Measurements from ENCODE around the gene GJC2. TPM values are rescaled to one million over a fixed set of nuclear protein-coding genes. Genes with fewer than 3 reads are reported as not detected.
A peak's percentile ranks its signal among the peaks of the same experiment; 100 is the strongest.
"Not testable (repeated sequence)": the region's sequence is repeated elsewhere in the genome, so short reads cannot be mapped to it uniquely, and the experiment has no call there.

Gene GJC2
- total RNA-seq, 5 donors from 2014 or later (not counting 1 experiment from before 2014, with no cell fraction given): 1.1 to 3.1 (median 1.6) TPM

GRCh38 chr1:228184152-228184551, 34.4 kb downstream of the GJC2 start:
- Histone ChIP-seq H3K4me1 (ENCODE audit: control insufficient read depth in 1 of 2, extremely low read depth in 1 of 2, insufficient read depth in 2 of 2, low read length in 2 of 2) (peaks cover 0 to 20% of the 10 kb centered on the region in 2 experiments), H3K36me3 (ENCODE audit: control insufficient read depth in 2 of 2, extremely low read depth in 1 of 2, insufficient read depth in 1 of 2, low read length in 1 of 2) (no peaks in the 10 kb centered on the region), H3K9me3 (no peaks in the 10 kb centered on the region), H3K27ac (ENCODE audit: low read length) (no peak overlapping the region), H3K4me3 (ENCODE audit: control insufficient read depth in 1 of 2, extremely low read depth in 1 of 2, low read length in 1 of 2) (no peak overlapping the region), H3K27me3 (replicated peaks in 1 of 2; ENCODE audit: control insufficient read depth in 2 of 2, extremely low read depth in 1 of 2, insufficient read depth in 2 of 2, low read length in 1 of 2) (no peaks in the 10 kb centered on the region)
- ChIA-PET CTCF (interaction anchor here (0.5 to 0.6 kb wide), 2 partner anchors 14 to 17 kb away, joined by 3 to 7 read pairs; no protein-coding TSS in a partner anchor), POLR2A (no interaction called here)
- Mint-ChIP-seq H3K9me3 (no peaks in the 10 kb centered on the region), H3K27me3 (no peaks in the 10 kb centered on the region), H3K4me3 (no peak overlapping the region), H3K4me1 (peaks cover 14 to 38% (median 24%) of the 10 kb centered on the region in 3 donors), H3K36me3 (no peaks in the 10 kb centered on the region), H3K27ac (no peak overlapping the region)
- DNase-seq: peak in 1 of 35 experiments; percentile 15
- WGBS (ENCODE audit: insufficient coverage): 93% methylated on average over 4 of the region's 7 CpGs
- ATAC-seq (replicated peaks in 1 of 4): no peak

GRCh38 chr1:228185641-228185965, 35.9 kb downstream of the GJC2 start:
- Mint-ChIP-seq H3K36me3 (no peaks in the 10 kb centered on the region), H3K27ac (peak overlapping the region; percentile 83 to 86), H3K27me3 (no peaks in the 10 kb centered on the region), H3K4me1 (peaks cover 19 to 39% (median 29%) of the 10 kb centered on the region in 3 donors), H3K9me3 (no peaks in the 10 kb centered on the region), H3K4me3 (peak overlapping the region in 1 of 3 donors; percentile 23)
- Histone ChIP-seq H3K27me3 (replicated peaks in 1 of 2; ENCODE audit: control insufficient read depth in 2 of 2, extremely low read depth in 1 of 2, insufficient read depth in 2 of 2, low read length in 1 of 2) (no peaks in the 10 kb centered on the region), H3K27ac (ENCODE audit: low read length) (peak overlapping the region; percentile 49), H3K36me3 (ENCODE audit: control insufficient read depth in 2 of 2, extremely low read depth in 1 of 2, insufficient read depth in 1 of 2, low read length in 1 of 2) (no peaks in the 10 kb centered on the region), H3K4me1 (ENCODE audit: control insufficient read depth in 1 of 2, extremely low read depth in 1 of 2, insufficient read depth in 2 of 2, low read length in 2 of 2) (peaks cover 0 to 20% of the 10 kb centered on the region in 2 experiments), H3K9me3 (no peaks in the 10 kb centered on the region), H3K4me3 (ENCODE audit: control insufficient read depth in 1 of 2, extremely low read depth in 1 of 2, low read length in 1 of 2) (no peak overlapping the region)
- WGBS (ENCODE audit: insufficient coverage): 18% methylated on average over 6 of the region's 11 CpGs
- DNase-seq (peak in 32 of 35 experiments; percentile 21 to 80 (median 46)), ATAC-seq (replicated peaks in 1 of 4) (peak; percentile 71 to 96 (median 90))
- ChIA-PET POLR2A (no interaction called here), CTCF (no interaction called here)

- H3K9me3 ChIP-seq; H3K4me3 ChIP-seq (ENCODE audit: control insufficient read depth in 1 of 2, extremely low read depth in 1 of 2, low read length in 1 of 2); H3K27me3 Mint-ChIP-seq; H3K27me3 ChIP-seq (replicated peaks in 1 of 2; ENCODE audit: control insufficient read depth in 2 of 2, extremely low read depth in 1 of 2, insufficient read depth in 2 of 2, low read length in 1 of 2); H3K9me3 Mint-ChIP-seq; H3K36me3 ChIP-seq (ENCODE audit: control insufficient read depth in 2 of 2, extremely low read depth in 1 of 2, insufficient read depth in 1 of 2, low read length in 1 of 2); H3K27ac ChIP-seq (ENCODE audit: low read length); DNase-seq; POLR2A ChIA-PET; CTCF ChIA-PET; ATAC-seq (replicated peaks in 1 of 4); H3K36me3 Mint-ChIP-seq; H3K4me3 Mint-ChIP-seq: not testable (repeated sequence)
- Mint-ChIP-seq H3K27ac (peak overlapping the region in 1 of 2 donors; percentile 10), H3K4me1 (peaks cover 19 to 38% (median 29%) of the 10 kb centered on the region in 3 donors)
- peaks cover 0 to 20% of the 10 kb centered on the region in 2 experiments for H3K4me1 ChIP-seq (ENCODE audit: control insufficient read depth in 1 of 2, extremely low read depth in 1 of 2, insufficient read depth in 2 of 2, low read length in 2 of 2)
- 67% methylated on average over 1 of the region's 2 CpGs for WGBS (ENCODE audit: insufficient coverage)
Observed at GRCh38 chr1:228188249-228188648, 38.5 kb downstream of the GJC2 start.

DNA sequence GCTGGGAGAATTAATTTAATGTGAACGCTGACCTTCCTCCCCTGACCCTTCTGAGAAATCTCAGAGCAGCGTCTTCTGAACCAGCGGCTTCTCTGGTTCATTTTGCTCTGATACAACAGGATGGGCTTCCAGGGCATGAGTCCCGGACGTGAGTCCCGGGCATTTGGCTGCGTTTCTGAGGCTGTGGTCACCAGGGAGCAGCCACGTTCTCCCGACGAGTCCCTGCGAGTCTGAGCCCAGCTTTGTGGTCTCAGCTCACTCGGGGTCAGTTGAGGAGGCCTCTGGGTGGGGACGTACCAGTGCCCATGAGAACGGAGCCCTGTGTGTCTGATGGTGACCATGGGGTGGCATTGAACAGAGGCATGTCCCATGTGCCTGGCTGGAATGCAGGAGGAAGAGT, 40.5 kb downstream of the GJC2 start:
- Mint-ChIP-seq H3K27ac (no peak overlapping the region), H3K4me3 (no peak overlapping the region)
- 88% methylated on average over 13 of the region's 14 CpGs for WGBS (ENCODE audit: insufficient coverage)

GRCh38 chr1:228190778-228191177, 41.0 kb downstream of the GJC2 start:
- Mint-ChIP-seq H3K36me3 (peaks cover 4% of the 10 kb centered on the region), H3K4me3 (no peak overlapping the region), H3K27me3 (no peaks in the 10 kb centered on the region), H3K9me3 (no peaks in the 10 kb centered on the region), H3K4me1 (peaks cover 14 to 30% (median 22%) of the 10 kb centered on the region in 3 donors), H3K27ac (no peak overlapping the region)
- ATAC-seq (replicated peaks in 1 of 4): no peak
- ChIA-PET POLR2A (no interaction called here), CTCF (no interaction called here)
- Histone ChIP-seq H3K27me3 (replicated peaks in 1 of 2; ENCODE audit: control insufficient read depth in 2 of 2, extremely low read depth in 1 of 2, insufficient read depth in 2 of 2, low read length in 1 of 2) (no peaks in the 10 kb centered on the region), H3K4me1 (ENCODE audit: control insufficient read depth in 1 of 2, extremely low read depth in 1 of 2, insufficient read depth in 2 of 2, low read length in 2 of 2) (peaks cover 0 to 11% of the 10 kb centered on the region in 2 experiments), H3K9me3 (no peaks in the 10 kb centered on the region), H3K27ac (ENCODE audit: low read length) (no peak overlapping the region), H3K4me3 (ENCODE audit: control insufficient read depth in 1 of 2, extremely low read depth in 1 of 2, low read length in 1 of 2) (no peak overlapping the region), H3K36me3 (ENCODE audit: control insufficient read depth in 2 of 2, extremely low read depth in 1 of 2, insufficient read depth in 1 of 2, low read length in 1 of 2) (no peaks in the 10 kb centered on the region)
- DNase-seq: peak in 1 of 35 experiments; percentile 2
- 55% methylated on average over 1 of the region's 5 CpGs for WGBS (ENCODE audit: insufficient coverage)

More for the DNA sequence above, 40.5 kb downstream of the GJC2 start:
- H3K4me1 ChIP-seq (ENCODE audit: control insufficient read depth in 1 of 2, extremely low read depth in 1 of 2, insufficient read depth in 2 of 2, low read length in 2 of 2): peaks cover 0 to 17% of the 10 kb centered on the region in 2 experiments
- H3K9me3 Mint-ChIP-seq: no peaks in the 10 kb centered on the region
- H3K36me3 Mint-ChIP-seq: peaks cover under 1% of the 10 kb centered on the region
- no peaks in the 10 kb centered on the region for H3K27me3 ChIP-seq (replicated peaks in 1 of 2; ENCODE audit: control insufficient read depth in 2 of 2, extremely low read depth in 1 of 2, insufficient read depth in 2 of 2, low read length in 1 of 2)
- no peak overlapping the region for H3K4me3 ChIP-seq (ENCODE audit: control insufficient read depth in 1 of 2, extremely low read depth in 1 of 2, low read length in 1 of 2)
- ChIA-PET POLR2A (no interaction called here), CTCF (no interaction called here)
- no peak overlapping the region for H3K27ac ChIP-seq (ENCODE audit: low read length)
- ATAC-seq (replicated peaks in 1 of 4) (no peak), DNase-seq (peak in 1 of 35 experiments; percentile 10)
- peaks cover 19 to 36% (median 28%) of the 10 kb centered on the region in 3 donors for H3K4me1 Mint-ChIP-seq
- no peaks in the 10 kb centered on the region for H3K9me3 ChIP-seq
- H3K27me3 Mint-ChIP-seq: no peaks in the 10 kb centered on the region
- no peaks in the 10 kb centered on the region for H3K36me3 ChIP-seq (ENCODE audit: control insufficient read depth in 2 of 2, extremely low read depth in 1 of 2, insufficient read depth in 1 of 2, low read length in 1 of 2)

GRCh38 chr1:228194436-228194835, 44.7 kb downstream of the GJC2 start:
- ChIA-PET CTCF (interaction anchor here in 1 of 2 donors (0.5 kb wide), 1 partner anchor 68 kb away, joined by 3 read pairs; no protein-coding TSS in a partner anchor), POLR2A (no interaction called here)
- no peak overlapping the region for H3K4me3 Mint-ChIP-seq
- Histone ChIP-seq H3K27me3 (replicated peaks in 1 of 2; ENCODE audit: control insufficient read depth in 2 of 2, extremely low read depth in 1 of 2, insufficient read depth in 2 of 2, low read length in 1 of 2) (no peaks in the 10 kb centered on the region), H3K4me3 (ENCODE audit: control insufficient read depth in 1 of 2, extremely low read depth in 1 of 2, low read length in 1 of 2) (no peak overlapping the region), H3K27ac (ENCODE audit: low read length) (no peak overlapping the region), H3K36me3 (ENCODE audit: control insufficient read depth in 2 of 2, extremely low read depth in 1 of 2, insufficient read depth in 1 of 2, low read length in 1 of 2) (no peaks in the 10 kb centered on the region), H3K9me3 (no peaks in the 10 kb centered on the region), H3K4me1 (ENCODE audit: control insufficient read depth in 1 of 2, extremely low read depth in 1 of 2, insufficient read depth in 2 of 2, low read length in 2 of 2) (no peaks in the 10 kb centered on the region)
- peaks cover 23% of the 10 kb centered on the region for H3K36me3 Mint-ChIP-seq
- 86% methylated on average over 2 of the region's 3 CpGs for WGBS (ENCODE audit: insufficient coverage)
- no peak for ATAC-seq (replicated peaks in 1 of 4)
- no peak overlapping the region for H3K27ac Mint-ChIP-seq
- H3K27me3 Mint-ChIP-seq: no peaks in the 10 kb centered on the region
- peaks cover 5 to 7% (median 6%) of the 10 kb centered on the region in 3 donors for H3K9me3 Mint-ChIP-seq
- peaks cover 4 to 7% (median 4%) of the 10 kb centered on the region in 3 donors for H3K4me1 Mint-ChIP-seq
- DNase-seq: peak in 1 of 35 experiments; percentile 3

Measured in T-cell (primary cell).